Liver (tissue), 3 donors: ENCODE results near the gene CDCA8.

Experiments
- GABPA ChIP-seq, 2 donors: IDR thresholded peaks in 1 of 2; conservative IDR thresholded peaks in 1 of 2; 2 replicates each; pipeline ENCODE4 v1.6.1; 2016; ENCODE audit warnings: antibody characterized with exemption in 2 of 2, mild to moderate bottlenecking in 1 of 2, moderate library complexity in 1 of 2
- HNF4A ChIP-seq, 2 donors: conservative IDR thresholded peaks; 2 replicates each; pipeline ENCODE4 v1.6.1; 2016; ENCODE audit warnings: antibody characterized with exemption in 2 of 2, mild to moderate bottlenecking in 2 of 2
- SP1 ChIP-seq: IDR thresholded peaks from 2 replicates; pipeline ENCODE4 v1.6.1; 2018; ENCODE audit warnings: antibody characterized with exemption, mild to moderate bottlenecking
- TAF1 ChIP-seq: conservative IDR thresholded peaks from 2 replicates; pipeline ENCODE4 v1.6.1; 2016; ENCODE audit warnings: antibody characterized with exemption, mild to moderate bottlenecking
- YY1 ChIP-seq: IDR thresholded peaks from 2 replicates; pipeline ENCODE4 v1.6.1; 2016; ENCODE audit warnings: antibody characterized with exemption, mild to moderate bottlenecking
- TF ChIP-seq, protein P1 (sequence below): fragments of 150-350 bp; IDR thresholded peaks from 2 replicates; pipeline ENCODE4 v1.5.1; 2017; ENCODE audit warnings: improper control_type of control experiment, low read depth, low read length; ENCODE audit not compliant: missing input control
- TF ChIP-seq, protein P2 (sequence below): IDR thresholded peaks from 2 replicates; pipeline ENCODE4 v1.6.1; 2016; ENCODE audit warnings: antibody characterized with exemption
- TF ChIP-seq, protein P3 (sequence below): IDR thresholded peaks from 2 replicates; pipeline ENCODE4 v1.6.1; 2016; ENCODE audit warnings: antibody characterized with exemption, mild to moderate bottlenecking
- TF ChIP-seq, protein P4 (sequence below): IDR thresholded peaks from 2 replicates; pipeline ENCODE4 v1.6.1; 2016; ENCODE audit warnings: antibody characterized with exemption
- TF ChIP-seq, protein P5 (sequence below): IDR thresholded peaks from 2 replicates; pipeline ENCODE4 v1.6.1; 2016; ENCODE audit warnings: antibody characterized with exemption
- donor health status: healthy.
- donor health status: healthy.

DNA sequence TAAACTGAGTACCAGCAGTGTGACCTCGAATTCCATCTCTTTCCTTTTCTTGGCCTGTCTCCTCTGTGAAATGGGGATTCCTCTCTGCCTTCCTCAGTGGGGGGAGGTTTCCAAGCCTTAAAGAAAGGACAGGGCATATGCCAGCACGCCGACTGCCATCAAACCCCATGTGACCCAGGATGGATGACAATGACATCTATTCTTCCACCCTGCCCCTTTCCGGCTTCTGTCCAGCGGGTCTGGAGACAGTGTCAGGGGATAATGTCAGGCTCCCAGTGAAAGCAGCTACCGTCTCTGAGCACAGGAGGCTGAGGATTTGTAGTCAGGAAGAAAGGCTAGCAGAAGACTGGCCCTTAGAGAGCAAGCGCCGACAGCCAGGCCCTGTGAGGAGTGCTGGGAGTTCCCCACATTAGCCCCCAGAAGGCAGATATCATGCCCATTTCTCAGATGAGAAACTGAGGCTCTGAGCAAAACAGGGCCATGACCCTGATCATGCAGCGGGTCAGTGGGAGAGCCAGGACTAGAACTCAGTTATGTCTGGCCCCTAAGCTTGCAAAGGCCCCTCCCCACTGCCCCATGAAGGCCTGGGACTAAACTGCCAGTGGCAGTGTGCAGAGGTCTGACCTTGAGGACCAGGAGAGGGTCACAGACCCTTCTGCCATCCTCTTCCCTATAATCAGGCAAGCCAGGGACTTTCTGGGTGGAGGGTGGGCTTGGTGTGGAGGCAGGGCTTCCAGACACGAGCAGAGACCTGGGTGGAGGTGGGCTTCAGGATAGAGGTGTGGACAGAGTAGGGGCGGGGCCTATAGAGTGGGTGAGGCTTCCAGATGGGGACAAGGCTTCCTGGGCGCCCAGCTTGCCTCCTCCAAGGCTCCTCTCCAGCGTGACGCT lies 30.1 kb downstream of the CDCA8 start:
- TF ChIP-seq, protein P1, sequence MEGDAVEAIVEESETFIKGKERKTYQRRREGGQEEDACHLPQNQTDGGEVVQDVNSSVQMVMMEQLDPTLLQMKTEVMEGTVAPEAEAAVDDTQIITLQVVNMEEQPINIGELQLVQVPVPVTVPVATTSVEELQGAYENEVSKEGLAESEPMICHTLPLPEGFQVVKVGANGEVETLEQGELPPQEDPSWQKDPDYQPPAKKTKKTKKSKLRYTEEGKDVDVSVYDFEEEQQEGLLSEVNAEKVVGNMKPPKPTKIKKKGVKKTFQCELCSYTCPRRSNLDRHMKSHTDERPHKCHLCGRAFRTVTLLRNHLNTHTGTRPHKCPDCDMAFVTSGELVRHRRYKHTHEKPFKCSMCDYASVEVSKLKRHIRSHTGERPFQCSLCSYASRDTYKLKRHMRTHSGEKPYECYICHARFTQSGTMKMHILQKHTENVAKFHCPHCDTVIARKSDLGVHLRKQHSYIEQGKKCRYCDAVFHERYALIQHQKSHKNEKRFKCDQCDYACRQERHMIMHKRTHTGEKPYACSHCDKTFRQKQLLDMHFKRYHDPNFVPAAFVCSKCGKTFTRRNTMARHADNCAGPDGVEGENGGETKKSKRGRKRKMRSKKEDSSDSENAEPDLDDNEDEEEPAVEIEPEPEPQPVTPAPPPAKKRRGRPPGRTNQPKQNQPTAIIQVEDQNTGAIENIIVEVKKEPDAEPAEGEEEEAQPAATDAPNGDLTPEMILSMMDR: no peak
- TF ChIP-seq GABPA (IDR thresholded peaks at IDR 0.05 in 1 of 2, conservative IDR thresholded peaks at IDR 0.05 in 1 of 2) (no peak), YY1 (no peak), TAF1 (no peak), HNF4A (conservative IDR thresholded peaks at IDR 0.05) (no peak), SP1 (no peak)
- TF ChIP-seq, protein P2, sequence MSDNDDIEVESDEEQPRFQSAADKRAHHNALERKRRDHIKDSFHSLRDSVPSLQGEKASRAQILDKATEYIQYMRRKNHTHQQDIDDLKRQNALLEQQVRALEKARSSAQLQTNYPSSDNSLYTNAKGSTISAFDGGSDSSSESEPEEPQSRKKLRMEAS: no peak
- TF ChIP-seq, protein P3, sequence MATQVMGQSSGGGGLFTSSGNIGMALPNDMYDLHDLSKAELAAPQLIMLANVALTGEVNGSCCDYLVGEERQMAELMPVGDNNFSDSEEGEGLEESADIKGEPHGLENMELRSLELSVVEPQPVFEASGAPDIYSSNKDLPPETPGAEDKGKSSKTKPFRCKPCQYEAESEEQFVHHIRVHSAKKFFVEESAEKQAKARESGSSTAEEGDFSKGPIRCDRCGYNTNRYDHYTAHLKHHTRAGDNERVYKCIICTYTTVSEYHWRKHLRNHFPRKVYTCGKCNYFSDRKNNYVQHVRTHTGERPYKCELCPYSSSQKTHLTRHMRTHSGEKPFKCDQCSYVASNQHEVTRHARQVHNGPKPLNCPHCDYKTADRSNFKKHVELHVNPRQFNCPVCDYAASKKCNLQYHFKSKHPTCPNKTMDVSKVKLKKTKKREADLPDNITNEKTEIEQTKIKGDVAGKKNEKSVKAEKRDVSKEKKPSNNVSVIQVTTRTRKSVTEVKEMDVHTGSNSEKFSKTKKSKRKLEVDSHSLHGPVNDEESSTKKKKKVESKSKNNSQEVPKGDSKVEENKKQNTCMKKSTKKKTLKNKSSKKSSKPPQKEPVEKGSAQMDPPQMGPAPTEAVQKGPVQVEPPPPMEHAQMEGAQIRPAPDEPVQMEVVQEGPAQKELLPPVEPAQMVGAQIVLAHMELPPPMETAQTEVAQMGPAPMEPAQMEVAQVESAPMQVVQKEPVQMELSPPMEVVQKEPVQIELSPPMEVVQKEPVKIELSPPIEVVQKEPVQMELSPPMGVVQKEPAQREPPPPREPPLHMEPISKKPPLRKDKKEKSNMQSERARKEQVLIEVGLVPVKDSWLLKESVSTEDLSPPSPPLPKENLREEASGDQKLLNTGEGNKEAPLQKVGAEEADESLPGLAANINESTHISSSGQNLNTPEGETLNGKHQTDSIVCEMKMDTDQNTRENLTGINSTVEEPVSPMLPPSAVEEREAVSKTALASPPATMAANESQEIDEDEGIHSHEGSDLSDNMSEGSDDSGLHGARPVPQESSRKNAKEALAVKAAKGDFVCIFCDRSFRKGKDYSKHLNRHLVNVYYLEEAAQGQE: no peak
- TF ChIP-seq, protein P4, sequence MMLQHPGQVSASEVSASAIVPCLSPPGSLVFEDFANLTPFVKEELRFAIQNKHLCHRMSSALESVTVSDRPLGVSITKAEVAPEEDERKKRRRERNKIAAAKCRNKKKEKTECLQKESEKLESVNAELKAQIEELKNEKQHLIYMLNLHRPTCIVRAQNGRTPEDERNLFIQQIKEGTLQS: no peak
- TF ChIP-seq, protein P5, sequence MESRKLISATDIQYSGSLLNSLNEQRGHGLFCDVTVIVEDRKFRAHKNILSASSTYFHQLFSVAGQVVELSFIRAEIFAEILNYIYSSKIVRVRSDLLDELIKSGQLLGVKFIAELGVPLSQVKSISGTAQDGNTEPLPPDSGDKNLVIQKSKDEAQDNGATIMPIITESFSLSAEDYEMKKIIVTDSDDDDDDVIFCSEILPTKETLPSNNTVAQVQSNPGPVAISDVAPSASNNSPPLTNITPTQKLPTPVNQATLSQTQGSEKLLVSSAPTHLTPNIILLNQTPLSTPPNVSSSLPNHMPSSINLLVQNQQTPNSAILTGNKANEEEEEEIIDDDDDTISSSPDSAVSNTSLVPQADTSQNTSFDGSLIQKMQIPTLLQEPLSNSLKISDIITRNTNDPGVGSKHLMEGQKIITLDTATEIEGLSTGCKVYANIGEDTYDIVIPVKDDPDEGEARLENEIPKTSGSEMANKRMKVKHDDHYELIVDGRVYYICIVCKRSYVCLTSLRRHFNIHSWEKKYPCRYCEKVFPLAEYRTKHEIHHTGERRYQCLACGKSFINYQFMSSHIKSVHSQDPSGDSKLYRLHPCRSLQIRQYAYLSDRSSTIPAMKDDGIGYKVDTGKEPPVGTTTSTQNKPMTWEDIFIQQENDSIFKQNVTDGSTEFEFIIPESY: no peak
